Smooth muscle cell (in vitro differentiated cells): ENCODE measurements around the gene PSME3IP1. TPM values are rescaled to one million over a fixed set of nuclear protein-coding genes. Genes with fewer than 3 reads are reported as not detected.

ENCODE experiments used
- DNase-seq: peaks from one replicate; lab custom pipeline; 2025; ENCODE audit not compliant: unreplicated experiment; lab: John Stamatoyannopoulos, UW
- H2AFZ ChIP-seq: fragments of 200-600 bp; sonication (generic); 2 replicates; pipeline ENCODE4 v1.6.0; 2016; ENCODE audit warnings: antibody characterized with exemption, low read depth, mild to moderate bottlenecking
- H3F3A ChIP-seq: fragments of 200-600 bp; sonication (generic); 2 replicates; pipeline ENCODE4 v1.6.0; 2017; ENCODE audit warnings: antibody characterized with exemption, low read depth
- H3K27ac ChIP-seq: fragments of 200-600 bp; sonication (generic); 2 replicates; pipeline ENCODE4 v1.5.1; 2016; ENCODE audit warnings: low read depth, mild to moderate bottlenecking
- H3K27me3 ChIP-seq: fragments of 200-600 bp; sonication (generic); 2 replicates; pipeline ENCODE4 v1.6.1; 2016; ENCODE audit warnings: low read depth, mild to moderate bottlenecking
- H3K36me3 ChIP-seq: fragments of 200-600 bp; sonication (generic); 2 replicates; pipeline ENCODE4 v1.5.1; 2016; ENCODE audit warnings: low read depth
- H3K4me1 ChIP-seq: fragments of 200-600 bp; sonication (generic); 2 replicates; pipeline ENCODE4 v1.5.1; 2016; ENCODE audit warnings: low read depth
- H3K4me2 ChIP-seq: fragments of 200-600 bp; sonication (generic); 2 replicates; pipeline ENCODE4 v1.6.0; 2016; ENCODE audit warnings: mild to moderate bottlenecking
- H3K4me3 ChIP-seq: fragments of 200-600 bp; sonication (generic); 2 replicates; pipeline ENCODE4 v1.5.1; 2016; ENCODE audit warnings: mild to moderate bottlenecking
- H3K79me2 ChIP-seq: fragments of 200-600 bp; sonication (generic); 2 replicates; pipeline ENCODE4 v1.6.0; 2016; ENCODE audit warnings: low read depth, mild to moderate bottlenecking
- H3K9ac ChIP-seq: fragments of 200-600 bp; sonication (generic); 2 replicates; pipeline ENCODE4 v1.6.0; 2016; ENCODE audit warnings: low read depth
- H3K9me3 ChIP-seq: fragments of 200-600 bp; sonication (generic); replicated peaks from 2 replicates; pipeline ENCODE4 v1.5.1; 2016; ENCODE audit warnings: low read depth
- H4K20me1 ChIP-seq: fragments of 200-600 bp; sonication (generic); 2 replicates; pipeline ENCODE4 v1.6.0; 2016; ENCODE audit warnings: low read depth
- CTCF ChIP-seq: fragments of 200-600 bp; sonication (generic); IDR thresholded peaks from 2 replicates; pipeline ENCODE4 v1.5.1; 2017; ENCODE audit warnings: borderline replicate concordance, mild to moderate bottlenecking, antibody characterized with exemption; ENCODE audit not compliant: insufficient read depth, poor library complexity, severe bottlenecking
- WGBS: methylation state at CpG from one replicate; pipeline ENCODE4 v1.1.7; 2016; ENCODE audit warnings: low lambda C conversion rate; 5-methylcytosine and 5-hydroxymethylcytosine counted together
- polyA plus RNA-seq: library from polyadenylated mRNA; unstranded; fragments of >200 nt; fragmentation: Nextera tagmentation; extraction: Ambion mirVana; gene quantifications from 2 replicates; pipeline ENCODE4 v1.2.1, GENCODE V29; 2016
- total RNA-seq: library from RNA; depleted of rRNA; stranded (reverse); fragments of >200 nt; gene quantifications from 2 replicates; pipeline ENCODE4 v1.2.3, GENCODE V29; 2014

Gene PSME3IP1
- total and polyA plus RNA-seq, 2 experiments from 2014 or later, result 58.1 to 104 TPM

DNA sequence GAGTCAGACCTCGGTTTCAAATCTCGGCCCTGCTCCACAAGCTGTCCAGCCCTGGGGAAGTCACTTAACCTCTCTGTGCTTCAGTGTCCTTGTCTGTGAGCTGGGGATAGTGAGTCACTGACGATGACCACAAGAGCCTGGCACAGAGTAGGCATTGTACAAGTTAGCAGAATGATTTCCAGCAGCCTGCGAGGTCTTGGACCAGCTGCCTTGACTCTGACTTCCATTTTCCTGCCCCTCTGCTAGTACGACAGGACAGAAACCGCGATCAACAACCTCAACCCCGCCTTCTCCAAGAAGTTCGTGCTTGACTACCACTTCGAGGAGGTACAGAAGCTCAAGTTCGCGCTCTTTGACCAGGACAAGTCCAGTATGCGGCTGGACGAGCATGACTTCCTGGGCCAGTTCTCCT, 72.8 kb downstream of the PSME3IP1 start:
- Histone ChIP-seq H3K27ac (no peak overlapping the region), H3K9ac (no peak overlapping the region), H3K4me2 (no peak overlapping the region), H2AFZ (no peak overlapping the region), H3K9me3 (no peaks in the 10 kb centered on the region), H3K36me3 (no peaks in the 10 kb centered on the region), H3K79me2 (no peaks in the 10 kb centered on the region), H4K20me1 (peaks cover 13% of the 10 kb centered on the region), H3K27me3 (no peaks in the 10 kb centered on the region), H3F3A (no peaks in the 10 kb centered on the region), H3K4me3 (no peak overlapping the region), H3K4me1 (no peaks in the 10 kb centered on the region)
- no peak for TF ChIP-seq CTCF
- WGBS, result 90% methylated on average over 14 of the region's 14 CpGs
- no peak for DNase-seq

DNA sequence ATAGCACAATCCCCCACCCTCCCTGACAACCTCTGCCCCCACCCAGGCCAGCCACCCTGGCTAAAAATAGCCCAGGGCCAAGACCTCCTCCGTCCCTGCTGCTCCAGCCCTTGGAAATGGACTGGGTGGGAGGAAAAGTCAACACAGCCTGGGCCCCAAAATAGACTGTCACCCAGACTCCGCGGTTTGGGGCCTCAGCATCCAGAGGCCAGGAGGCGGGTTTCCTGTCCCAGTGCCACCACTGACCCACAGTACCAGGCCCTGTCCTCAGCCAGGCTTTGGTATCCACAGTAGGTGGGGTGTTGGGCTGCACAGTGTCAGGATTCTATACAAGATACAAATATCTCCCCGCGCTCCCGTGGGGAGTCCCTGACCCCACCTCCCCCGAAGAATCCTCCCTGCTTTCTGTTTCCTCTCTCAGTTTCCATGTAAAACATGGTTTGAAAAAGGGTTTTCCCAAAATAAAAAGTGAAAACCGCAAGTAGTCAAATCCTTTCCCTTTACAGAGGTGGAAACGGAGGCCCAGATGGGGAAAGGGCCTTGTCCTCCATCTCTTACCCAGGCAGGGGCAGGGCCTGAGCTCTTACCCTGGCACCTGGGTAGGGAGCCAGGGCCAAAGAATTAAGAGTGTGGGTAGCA, 73.3 kb downstream of the PSME3IP1 start:
- no peak for DNase-seq
- WGBS, result 57% methylated on average over 9 of the region's 10 CpGs

GRCh38 chr16:57111420-57111819, 74.4 kb downstream of the PSME3IP1 start:
- H3K4me3 ChIP-seq, result no peak overlapping the region

More for the DNA sequence above, 73.3 kb downstream of the PSME3IP1 start:
- Histone ChIP-seq H3F3A (no peaks in the 10 kb centered on the region), H2AFZ (no peak overlapping the region), H3K79me2 (no peaks in the 10 kb centered on the region), H4K20me1 (peaks cover 13% of the 10 kb centered on the region), H3K4me2 (no peak overlapping the region), H3K9ac (no peak overlapping the region), H3K36me3 (no peaks in the 10 kb centered on the region), H3K9me3 (no peaks in the 10 kb centered on the region), H3K27ac (no peak overlapping the region), H3K4me3 (no peak overlapping the region), H3K27me3 (no peaks in the 10 kb centered on the region), H3K4me1 (no peaks in the 10 kb centered on the region)
- no peak for TF ChIP-seq CTCF

More at GRCh38 chr16:57111420-57111819, 74.4 kb downstream of the PSME3IP1 start:
- Histone ChIP-seq H3K9ac (no peak overlapping the region), H3K27me3 (no peaks in the 10 kb centered on the region), H3K27ac (no peak overlapping the region), H3K4me1 (no peaks in the 10 kb centered on the region), H4K20me1 (peaks cover 17% of the 10 kb centered on the region), H3F3A (no peaks in the 10 kb centered on the region), H3K4me2 (no peak overlapping the region), H3K79me2 (no peaks in the 10 kb centered on the region), H3K36me3 (no peaks in the 10 kb centered on the region), H2AFZ (no peak overlapping the region), H3K9me3 (no peaks in the 10 kb centered on the region)
- no peak for DNase-seq
- WGBS, result 97% methylated on average over 2 of the region's 2 CpGs
- TF ChIP-seq CTCF, result no peak
